Liver (tissue), 9 donors: ENCODE measurements around the gene CYB561. TPM values are rescaled to one million over a fixed set of nuclear protein-coding genes. Genes with fewer than 3 reads are reported as not detected.

Experiments used
- DNase-seq: peaks from one replicate; pipeline ENCODE4 v3.0.0-alpha.2; 2017; ENCODE audit warnings: low spot score
- H3K27ac ChIP-seq, 2 donors: one replicate each; pipeline ENCODE4 v1.7.0; 2013; ENCODE audit warnings: inconsistent platforms in 2 of 2, low read length in 2 of 2, control low read depth in 1 of 2, low read depth in 1 of 2, mild to moderate bottlenecking in 1 of 2
- H3K27me3 ChIP-seq, 4 donors: one replicate each; pipeline versions ENCODE4 v1.6.1 to v1.7.0; 2013; ENCODE audit warnings: low read length in 3 of 4, inconsistent platforms in 1 of 4, mild to moderate bottlenecking in 1 of 4, moderate library complexity in 1 of 4; ENCODE audit not compliant: control insufficient read depth in 4 of 4, insufficient read depth in 4 of 4
- H3K36me3 ChIP-seq, 4 donors: one replicate each; pipeline versions ENCODE4 v1.6.1 to v1.7.0; 2013; ENCODE audit warnings: low read length in 3 of 4, mild to moderate bottlenecking in 3 of 4, low read depth in 1 of 4, moderate library complexity in 1 of 4; ENCODE audit not compliant: control insufficient read depth in 4 of 4, insufficient read depth in 3 of 4
- H3K4me1 ChIP-seq, 4 donors: one replicate each; pipeline versions ENCODE4 v1.6.1 to v1.7.0; 2013; ENCODE audit warnings: low read length in 3 of 4, mild to moderate bottlenecking in 3 of 4, moderate library complexity in 1 of 4; ENCODE audit not compliant: control insufficient read depth in 4 of 4, insufficient read depth in 4 of 4
- H3K4me3 ChIP-seq, 3 donors: one replicate each; pipeline versions ENCODE4 v1.6.1 to v1.7.0; 2013; ENCODE audit warnings: low read length in 3 of 3, control low read depth in 1 of 3, low read depth in 1 of 3, mild to moderate bottlenecking in 1 of 3
- H3K9ac ChIP-seq, 2 donors: one replicate each; pipeline ENCODE4 v1.7.0; 2013; ENCODE audit warnings: low read length in 2 of 2, mild to moderate bottlenecking in 2 of 2, moderate library complexity in 2 of 2, control low read depth in 1 of 2, low read depth in 1 of 2
- H3K9me3 ChIP-seq, 4 donors: one replicate each; pipeline versions ENCODE4 v1.6.1 to v1.7.0; 2013; ENCODE audit warnings: low read length in 3 of 4; ENCODE audit not compliant: control insufficient read depth in 4 of 4
- ATF3 ChIP-seq: IDR thresholded peaks from 2 replicates; pipeline ENCODE4 v1.6.1; 2016; ENCODE audit warnings: antibody characterized with exemption
- EGR1 ChIP-seq, 2 donors: IDR thresholded peaks; 2 replicates each; pipeline ENCODE4 v1.6.1; 2016 to 2018; ENCODE audit warnings: antibody characterized with exemption in 2 of 2, low read depth in 2 of 2
- FOXA1 ChIP-seq: IDR thresholded peaks from 2 replicates; pipeline ENCODE4 v1.6.1; 2016; ENCODE audit warnings: antibody characterized with exemption
- FOXA2 ChIP-seq: IDR thresholded peaks from 2 replicates; pipeline ENCODE4 v1.6.1; 2016; ENCODE audit warnings: antibody characterized with exemption
- GABPA ChIP-seq, 2 donors: IDR thresholded peaks in 1 of 2; conservative IDR thresholded peaks in 1 of 2; 2 replicates each; pipeline ENCODE4 v1.6.1; 2016; ENCODE audit warnings: antibody characterized with exemption in 2 of 2, mild to moderate bottlenecking in 1 of 2, moderate library complexity in 1 of 2
- HNF4A ChIP-seq, 2 donors: conservative IDR thresholded peaks; 2 replicates each; pipeline ENCODE4 v1.6.1; 2016; ENCODE audit warnings: antibody characterized with exemption in 2 of 2, mild to moderate bottlenecking in 2 of 2
- HNF4G ChIP-seq: IDR thresholded peaks from 2 replicates; pipeline ENCODE4 v1.6.1; 2016; ENCODE audit warnings: antibody characterized with exemption
- JUND ChIP-seq, 2 donors: IDR thresholded peaks; 2 replicates each; pipeline ENCODE4 v1.6.1; 2016; ENCODE audit warnings: antibody characterized with exemption in 2 of 2
- NR2F2 ChIP-seq: IDR thresholded peaks from 2 replicates; pipeline ENCODE4 v1.6.1; 2016; ENCODE audit warnings: antibody characterized with exemption
- RAD21 ChIP-seq, 2 donors: IDR thresholded peaks; 2 replicates each; pipeline ENCODE4 v1.6.1; 2016; ENCODE audit warnings: antibody characterized with exemption in 2 of 2, mild to moderate bottlenecking in 2 of 2
- SP1 ChIP-seq: IDR thresholded peaks from 2 replicates; pipeline ENCODE4 v1.6.1; 2018; ENCODE audit warnings: antibody characterized with exemption, mild to moderate bottlenecking
- TAF1 ChIP-seq: conservative IDR thresholded peaks from 2 replicates; pipeline ENCODE4 v1.6.1; 2016; ENCODE audit warnings: antibody characterized with exemption, mild to moderate bottlenecking
- YY1 ChIP-seq: IDR thresholded peaks from 2 replicates; pipeline ENCODE4 v1.6.1; 2016; ENCODE audit warnings: antibody characterized with exemption, mild to moderate bottlenecking
- WGBS: extraction: QIAGEN DNeasy Blood & Tissue Kit; methylation state at CpG from one replicate; pipeline ENCODE4 v1.1.7; 2013; 5-methylcytosine and 5-hydroxymethylcytosine counted together
- polyA plus RNA-seq, 2 donors: library from polyadenylated mRNA; stranded (reverse) in 1 of 2; unstranded in 1 of 2; fragments of 200-250 nt in 1 of 2; fragments of >200 nt in 1 of 2; fragmentation: Nextera tagmentation in 1 of 2; extraction: Ambion mirVana in 1 of 2; gene quantifications; one replicate each; pipeline versions ENCODE4 v1.2.1 to v1.2.3, GENCODE V29; 2013 to 2015
- total RNA-seq, 2 donors: library from RNA; depleted of rRNA; stranded (reverse); fragments of >200 nt; gene quantifications; one replicate each; pipeline ENCODE4 v1.2.3, GENCODE V29; 2014
- TF ChIP-seq, protein P1 (sequence below): IDR thresholded peaks from 2 replicates; pipeline ENCODE4 v1.6.1; 2016; ENCODE audit warnings: antibody characterized with exemption
- TF ChIP-seq, protein P2 (sequence below): IDR thresholded peaks from 2 replicates; pipeline ENCODE4 v1.6.1; 2016; ENCODE audit warnings: antibody characterized with exemption
- donor health status: healthy.
- donor health status: healthy.
- donor health status: healthy.
- donor health status: healthy.
- donor health status: healthy.

Gene CYB561
- total and polyA plus RNA-seq, 4 donors = 0.93 to 18.5 (median 12.9) TPM

DNA sequence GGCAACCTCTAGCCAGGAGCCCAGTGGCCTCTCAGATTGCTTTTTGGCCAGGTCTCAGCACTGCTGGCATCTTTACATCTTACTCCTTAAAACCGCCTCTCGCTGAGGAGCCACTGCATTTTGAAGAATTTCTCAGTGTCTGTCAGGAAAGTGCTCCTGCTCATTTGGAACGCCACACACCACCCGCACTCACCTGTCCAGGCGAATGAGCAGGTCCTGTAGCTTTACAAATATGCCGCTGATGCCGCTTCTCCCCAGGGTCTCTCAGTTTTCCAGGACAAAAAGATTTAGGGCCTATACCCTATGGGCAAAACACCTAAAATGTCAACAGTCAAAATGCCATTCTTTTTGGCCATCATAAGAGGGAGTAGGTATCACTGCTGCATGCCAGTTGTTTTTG lies 22.1 kb downstream of the CYB561 start:
- Histone ChIP-seq H3K9me3 (no peaks in the 10 kb centered on the region), H3K4me1 (peaks cover 0 to 4% (median 0%) of the 10 kb centered on the region in 4 donors), H3K27ac (no peak overlapping the region), H3K9ac (no peak overlapping the region), H3K27me3 (no peaks in the 10 kb centered on the region), H3K4me3 (no peak overlapping the region), H3K36me3 (no peaks in the 10 kb centered on the region)
- DNase-seq = no peak
- TF ChIP-seq HNF4A (conservative IDR thresholded peaks at IDR 0.05) = no peak
- TF ChIP-seq SP1 = no peak
- TF ChIP-seq TAF1 = no peak
- 96% methylated on average over 7 of the region's 7 CpGs for WGBS

GRCh38 chr17:63423251-63423950 lies 22.7 kb downstream of the CYB561 start:
- Histone ChIP-seq H3K4me1 (peaks cover 0 to 4% (median 0%) of the 10 kb centered on the region in 4 donors), H3K27me3 (no peaks in the 10 kb centered on the region), H3K4me3 (no peak overlapping the region), H3K9ac (no peak overlapping the region), H3K9me3 (no peaks in the 10 kb centered on the region), H3K36me3 (no peaks in the 10 kb centered on the region), H3K27ac (no peak overlapping the region)
- no peak for DNase-seq
- no peak for TF ChIP-seq ATF3
- no peak for TF ChIP-seq HNF4G
- no peak for TF ChIP-seq FOXA1
- no peak for TF ChIP-seq NR2F2
- TF ChIP-seq RAD21 (IDR thresholded peaks at IDR 0.05) = no peak
- no peak for TF ChIP-seq EGR1 (IDR thresholded peaks at IDR 0.05; ENCODE audit: low read depth in 2 of 2)
- TF ChIP-seq, protein P1, sequence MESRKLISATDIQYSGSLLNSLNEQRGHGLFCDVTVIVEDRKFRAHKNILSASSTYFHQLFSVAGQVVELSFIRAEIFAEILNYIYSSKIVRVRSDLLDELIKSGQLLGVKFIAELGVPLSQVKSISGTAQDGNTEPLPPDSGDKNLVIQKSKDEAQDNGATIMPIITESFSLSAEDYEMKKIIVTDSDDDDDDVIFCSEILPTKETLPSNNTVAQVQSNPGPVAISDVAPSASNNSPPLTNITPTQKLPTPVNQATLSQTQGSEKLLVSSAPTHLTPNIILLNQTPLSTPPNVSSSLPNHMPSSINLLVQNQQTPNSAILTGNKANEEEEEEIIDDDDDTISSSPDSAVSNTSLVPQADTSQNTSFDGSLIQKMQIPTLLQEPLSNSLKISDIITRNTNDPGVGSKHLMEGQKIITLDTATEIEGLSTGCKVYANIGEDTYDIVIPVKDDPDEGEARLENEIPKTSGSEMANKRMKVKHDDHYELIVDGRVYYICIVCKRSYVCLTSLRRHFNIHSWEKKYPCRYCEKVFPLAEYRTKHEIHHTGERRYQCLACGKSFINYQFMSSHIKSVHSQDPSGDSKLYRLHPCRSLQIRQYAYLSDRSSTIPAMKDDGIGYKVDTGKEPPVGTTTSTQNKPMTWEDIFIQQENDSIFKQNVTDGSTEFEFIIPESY = no peak
- TF ChIP-seq, protein P2, sequence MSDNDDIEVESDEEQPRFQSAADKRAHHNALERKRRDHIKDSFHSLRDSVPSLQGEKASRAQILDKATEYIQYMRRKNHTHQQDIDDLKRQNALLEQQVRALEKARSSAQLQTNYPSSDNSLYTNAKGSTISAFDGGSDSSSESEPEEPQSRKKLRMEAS = no peak
- no peak for TF ChIP-seq HNF4A (conservative IDR thresholded peaks at IDR 0.05)
- no peak for TF ChIP-seq JUND (IDR thresholded peaks at IDR 0.05)
- TF ChIP-seq GABPA (IDR thresholded peaks at IDR 0.05 in 1 of 2, conservative IDR thresholded peaks at IDR 0.05 in 1 of 2) = no peak
- no peak for TF ChIP-seq YY1
- no peak for TF ChIP-seq FOXA2
- 77% methylated on average over 11 of the region's 11 CpGs for WGBS

- Histone ChIP-seq H3K9ac (no peak overlapping the region), H3K27ac (no peak overlapping the region), H3K9me3 (no peaks in the 10 kb centered on the region), H3K4me3 (no peak overlapping the region), H3K27me3 (no peaks in the 10 kb centered on the region), H3K4me1 (peaks cover 0 to 4% (median 0%) of the 10 kb centered on the region in 4 donors), H3K36me3 (no peaks in the 10 kb centered on the region)
- WGBS = 90% methylated on average over 25 of the region's 25 CpGs
- TF ChIP-seq HNF4A (conservative IDR thresholded peaks at IDR 0.05) = no peak
- no peak for TF ChIP-seq YY1
- TF ChIP-seq NR2F2 = no peak
- TF ChIP-seq, protein P1 = no peak
- no peak for TF ChIP-seq JUND (IDR thresholded peaks at IDR 0.05)
- no peak for TF ChIP-seq FOXA1
- no peak for TF ChIP-seq FOXA2
- no peak for TF ChIP-seq SP1
- no peak for TF ChIP-seq EGR1 (IDR thresholded peaks at IDR 0.05; ENCODE audit: low read depth in 2 of 2)
- TF ChIP-seq ATF3 = no peak
- TF ChIP-seq RAD21 (IDR thresholded peaks at IDR 0.05) = no peak
- TF ChIP-seq GABPA (IDR thresholded peaks at IDR 0.05 in 1 of 2, conservative IDR thresholded peaks at IDR 0.05 in 1 of 2) = no peak
- TF ChIP-seq, protein P2 = no peak
- TF ChIP-seq HNF4G = no peak
- no peak for DNase-seq
These were observed 24.1 kb downstream of the CYB561 start for GRCh38 chr17:63421681-63422645.
